B cell (primary cell): ENCODE measurements around the gene TENM3. TPM values are rescaled to one million over a fixed set of nuclear protein-coding genes. Genes with fewer than 3 reads are reported as not detected.

Experiments used
- ATAC-seq: fragments of 200-7000 bp; cut with Tn5 transposase; one replicate; pipeline ENCODE4 v1.10.0; 2021; ENCODE audit warnings: low read depth, mild to moderate bottlenecking, moderate number of reproducible peaks, moderate library complexity
- CTCF ChIA-PET: fragments of 350-600 bp; sonication (Branson Sonifier 250); formaldehyde crosslinking; loops from one replicate; lab custom pipeline; 2021; ENCODE audit warnings: antibody characterized with exemption, inconsistent platforms; lab: Charles Lee
- POLR2A ChIA-PET: fragments of 350-600 bp; sonication (Branson Sonifier 250); formaldehyde crosslinking; loops from one replicate; lab custom pipeline; 2021; ENCODE audit warnings: antibody characterized with exemption; lab: Charles Lee
- DNase-seq: peaks from one replicate; pipeline ENCODE4 v3.0.0; 2013
- H2AFZ ChIP-seq: 2 replicates; pipeline ENCODE4 v1.6.1; 2012; ENCODE audit warnings: mild to moderate bottlenecking, low read depth, low read length; ENCODE audit not compliant: insufficient read depth, poor library complexity, severe bottlenecking
- H3K27ac ChIP-seq, 2 donors: 1 replicate in 1 of 2; 2 replicates in 1 of 2; pipeline ENCODE4 v1.5.1; 2012 to 2013; ENCODE audit warnings: low read length in 2 of 2, mild to moderate bottlenecking in 2 of 2, moderate library complexity in 1 of 2
- H3K27me3 ChIP-seq, 4 experiments: fragments of 200-600 bp in 1 of 4; sonication (generic) in 1 of 4; replicated peaks in 1 of 4; 1 replicate in 2 of 4; 2 replicates in 2 of 4; pipeline versions ENCODE4 v1.6.1 to v1.7.0; 2013 to 2016; ENCODE audit warnings: low read length in 3 of 4, mild to moderate bottlenecking in 2 of 4, mixed read lengths in 1 of 4, moderate library complexity in 1 of 4; ENCODE audit not compliant: insufficient read depth in 4 of 4, control insufficient read depth in 3 of 4; ENCODE audit errors: control extremely low read depth in 1 of 4
- H3K36me3 ChIP-seq, 2 experiments: replicated peaks in 1 of 2; 1 replicate in 1 of 2; 2 replicates in 1 of 2; pipeline versions ENCODE4 v1.6.1 to v1.7.1; 2013; ENCODE audit warnings: low read length in 1 of 2; ENCODE audit not compliant: insufficient read depth in 2 of 2, control insufficient read depth in 1 of 2; ENCODE audit errors: control extremely low read depth in 1 of 2, extremely low read depth in 1 of 2
- H3K4me1 ChIP-seq, 2 donors: fragments of 200-600 bp in 1 of 2; sonication (generic) in 1 of 2; 1 replicate in 1 of 2; 2 replicates in 1 of 2; pipeline versions ENCODE4 v1.5.1 to v1.6.1; 2013 to 2017; ENCODE audit warnings: low read length in 2 of 2; ENCODE audit not compliant: control insufficient read depth in 2 of 2, insufficient read depth in 2 of 2
- H3K4me2 ChIP-seq: replicated peaks from 2 replicates; pipeline ENCODE3; 2012; ENCODE audit warnings: mild to moderate bottlenecking, low read depth, low read length; ENCODE audit not compliant: poor library complexity, severe bottlenecking
- H3K4me3 ChIP-seq, 5 experiments: fragments of 200-600 bp in 1 of 5; sonication (generic) in 1 of 5; 1 replicate in 3 of 5; 2 replicates in 2 of 5; pipeline versions ENCODE4 v1.5.1 to v1.7.0; 2011 to 2016; ENCODE audit warnings: low read length in 4 of 5, mild to moderate bottlenecking in 4 of 5, low read depth in 2 of 5, control low read depth in 1 of 5, moderate library complexity in 1 of 5; ENCODE audit not compliant: insufficient read depth in 1 of 5; ENCODE audit errors: control extremely low read depth in 1 of 5, extremely low read depth in 1 of 5
- H3K79me2 ChIP-seq: fragments of 200-600 bp; sonication (generic); one replicate; pipeline ENCODE4 v1.6.0; 2016; ENCODE audit warnings: low read length; ENCODE audit not compliant: control insufficient read depth, insufficient read depth
- H3K9ac ChIP-seq: fragments of 200-600 bp; sonication (generic); 2 replicates; pipeline ENCODE4 v1.6.1; 2017; ENCODE audit warnings: mild to moderate bottlenecking, low read length, moderate library complexity
- H3K9me3 ChIP-seq, 3 donors: one replicate each; pipeline versions ENCODE4 v1.6.1 to v1.7.1; 2013; ENCODE audit warnings: low read length in 2 of 3; ENCODE audit not compliant: control insufficient read depth in 2 of 3, insufficient read depth in 1 of 3; ENCODE audit errors: control extremely low read depth in 1 of 3
- H4K20me1 ChIP-seq: 2 replicates; pipeline ENCODE4 v1.6.0; 2012; ENCODE audit warnings: mild to moderate bottlenecking, low read length; ENCODE audit not compliant: insufficient read depth, control insufficient read depth, poor library complexity, severe bottlenecking
- H3K27ac Mint-ChIP-seq: one replicate; pipeline ENCODE4 v1.8.0; 2021; ENCODE audit warnings: mixed read lengths
- H3K27me3 Mint-ChIP-seq: one replicate; pipeline ENCODE4 v1.8.0; 2021; ENCODE audit warnings: mixed read lengths
- H3K4me1 Mint-ChIP-seq: one replicate; pipeline ENCODE4 v1.8.0; 2021; ENCODE audit warnings: mixed read lengths
- H3K4me3 Mint-ChIP-seq: one replicate; pipeline ENCODE4 v1.8.0; 2021; ENCODE audit warnings: mixed read lengths
- H3K9me3 Mint-ChIP-seq: one replicate; pipeline ENCODE4 v1.8.0; 2022; ENCODE audit warnings: mixed read lengths; ENCODE audit not compliant: insufficient read depth
- EZH2 ChIP-seq: IDR thresholded peaks from 2 replicates; pipeline ENCODE4 v1.6.1; 2012; ENCODE audit warnings: borderline replicate concordance, low read depth, mild to moderate bottlenecking, moderate library complexity, low read length; ENCODE audit not compliant: insufficient read depth, poor library complexity, severe bottlenecking
- WGBS: methylation state at CpG from one replicate; pipeline ENCODE4 v1.1.5; 2013; ENCODE audit warnings: missing lambda C conversion rate; ENCODE audit not compliant: insufficient coverage; 5-methylcytosine and 5-hydroxymethylcytosine counted together
- intact Hi-C: fragments of 100-400 bp; cut with micrococcal nuclease; formaldehyde crosslinking; loops from one replicate; pipeline ENCODE4 v1.10.0; 2022
- polyA plus RNA-seq: library from polyadenylated mRNA; depleted of rRNA; stranded (reverse); fragments of >200 nt; gene quantifications from 2 replicates; pipeline ENCODE4 v1.2.3, GENCODE V29; 2012
- total RNA-seq, 2 donors: library from RNA; stranded (reverse); fragments of 120-200 nt in 1 of 2; gene quantifications; 1 replicate in 1 of 2; 2 replicates in 1 of 2; pipeline versions ENCODE4 v1.2.3 to v1.2.4, GENCODE V29; 2013 to 2022
- TF ChIP-seq, protein P1 (sequence below): fragments of 200-600 bp; IDR thresholded peaks from one replicate; pipeline ENCODE4 v1.8.0; 2022; ENCODE audit warnings: antibody characterized with exemption, mild to moderate bottlenecking

Gene TENM3
- total and polyA plus RNA-seq, 2 donors (not counting 1 experiment from before 2014, with no cell fraction given): not detected

DNA sequence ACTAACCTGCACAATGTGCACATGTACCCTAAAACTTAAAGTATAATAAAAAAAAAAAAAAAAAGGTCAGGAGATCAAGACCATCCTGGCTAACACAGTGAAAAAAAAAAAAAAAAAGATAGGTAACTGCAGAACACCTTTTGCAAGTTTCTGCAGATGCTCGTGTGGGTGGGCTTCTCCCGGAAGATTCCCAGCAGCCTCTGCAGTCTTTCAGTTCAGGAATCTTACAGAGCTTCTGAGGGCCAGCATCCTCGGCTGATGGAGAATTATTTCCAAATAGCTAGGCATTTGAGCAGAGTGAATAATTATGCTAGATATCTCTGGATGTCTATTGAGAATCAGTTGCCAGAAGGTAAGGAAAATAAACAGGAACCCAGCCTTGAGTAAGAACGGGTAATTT, 373.3 kb downstream of the TENM3 start:
- DNase-seq (no peak), ATAC-seq (no peak)
- no peak for TF ChIP-seq EZH2
- TF ChIP-seq, protein P1, sequence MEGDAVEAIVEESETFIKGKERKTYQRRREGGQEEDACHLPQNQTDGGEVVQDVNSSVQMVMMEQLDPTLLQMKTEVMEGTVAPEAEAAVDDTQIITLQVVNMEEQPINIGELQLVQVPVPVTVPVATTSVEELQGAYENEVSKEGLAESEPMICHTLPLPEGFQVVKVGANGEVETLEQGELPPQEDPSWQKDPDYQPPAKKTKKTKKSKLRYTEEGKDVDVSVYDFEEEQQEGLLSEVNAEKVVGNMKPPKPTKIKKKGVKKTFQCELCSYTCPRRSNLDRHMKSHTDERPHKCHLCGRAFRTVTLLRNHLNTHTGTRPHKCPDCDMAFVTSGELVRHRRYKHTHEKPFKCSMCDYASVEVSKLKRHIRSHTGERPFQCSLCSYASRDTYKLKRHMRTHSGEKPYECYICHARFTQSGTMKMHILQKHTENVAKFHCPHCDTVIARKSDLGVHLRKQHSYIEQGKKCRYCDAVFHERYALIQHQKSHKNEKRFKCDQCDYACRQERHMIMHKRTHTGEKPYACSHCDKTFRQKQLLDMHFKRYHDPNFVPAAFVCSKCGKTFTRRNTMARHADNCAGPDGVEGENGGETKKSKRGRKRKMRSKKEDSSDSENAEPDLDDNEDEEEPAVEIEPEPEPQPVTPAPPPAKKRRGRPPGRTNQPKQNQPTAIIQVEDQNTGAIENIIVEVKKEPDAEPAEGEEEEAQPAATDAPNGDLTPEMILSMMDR: no peak
- H3K4me2 ChIP-seq: no peak overlapping the region
- no peak overlapping the region for H2AFZ ChIP-seq
- no peak overlapping the region for H3K27ac Mint-ChIP-seq
- intact Hi-C loops: no loop called here
- H3K27me3 Mint-ChIP-seq: no peaks in the 10 kb centered on the region
- POLR2A ChIA-PET: no interaction called here
- no peaks in the 10 kb centered on the region for H4K20me1 ChIP-seq
- H3K9me3 Mint-ChIP-seq: no peaks in the 10 kb centered on the region
- WGBS: 93% methylated on average over 3 of the region's 4 CpGs
- no peaks in the 10 kb centered on the region for H3K36me3 ChIP-seq
- no peaks in the 10 kb centered on the region for H3K79me2 ChIP-seq
- H3K4me1 ChIP-seq: no peaks in the 10 kb centered on the region
- H3K4me3 ChIP-seq: no peak overlapping the region
- no peaks in the 10 kb centered on the region for H3K9me3 ChIP-seq
- no peaks in the 10 kb centered on the region for H3K27me3 ChIP-seq
- H3K9ac ChIP-seq: no peak overlapping the region
- H3K27ac ChIP-seq: no peak overlapping the region
- H3K4me1 Mint-ChIP-seq: no peaks in the 10 kb centered on the region
- H3K4me3 Mint-ChIP-seq: no peak overlapping the region
- CTCF ChIA-PET: no interaction called here

GRCh38 chr4:182619660-182620059, 376.5 kb downstream of the TENM3 start:
- no peaks in the 10 kb centered on the region for H3K4me1 Mint-ChIP-seq
- ATAC-seq: no peak
- no peak overlapping the region for H3K4me3 ChIP-seq
- POLR2A ChIA-PET: no interaction called here
- no peaks in the 10 kb centered on the region for H3K27me3 ChIP-seq
- no peaks in the 10 kb centered on the region for H3K9me3 ChIP-seq
- H3K4me2 ChIP-seq: no peak overlapping the region
- no peak overlapping the region for H3K27ac Mint-ChIP-seq
- no peak overlapping the region for H2AFZ ChIP-seq
- DNase-seq: no peak
- no peak overlapping the region for H3K27ac ChIP-seq
- H3K4me1 ChIP-seq: no peaks in the 10 kb centered on the region
- CTCF ChIA-PET: interaction anchor here (0.8 kb wide), 1 partner anchor 306 kb away, joined by 3 read pairs; no protein-coding TSS in a partner anchor
- 62% methylated on average over 2 of the region's 5 CpGs for WGBS
- H4K20me1 ChIP-seq: no peaks in the 10 kb centered on the region
- H3K79me2 ChIP-seq: no peaks in the 10 kb centered on the region
- H3K9ac ChIP-seq: no peak overlapping the region
- H3K27me3 Mint-ChIP-seq: no peaks in the 10 kb centered on the region
- H3K36me3 ChIP-seq: no peaks in the 10 kb centered on the region
- no peak for TF ChIP-seq EZH2
- TF ChIP-seq, protein P1: no peak
- no peak overlapping the region for H3K4me3 Mint-ChIP-seq
- H3K9me3 Mint-ChIP-seq: no peaks in the 10 kb centered on the region
- intact Hi-C loops: no loop called here
